ENCODE results near the gene CCT3.

CCT3 gene

GRCh38 chr1:156305215-156305614 lies 32.9 kb downstream of the CCT3 start:
- no peak for FAIRE-seq
- TF ChIP-seq TAF1 (IDR thresholded peaks at IDR 0.05; ENCODE audit: low read depth, low read length) (no peak), POU2F2 (IDR thresholded peaks at IDR 0.05; ENCODE audit: low read depth, low read length) (no peak), POLR2AphosphoS5 (IDR thresholded peaks at IDR 0.05; ENCODE audit: low read depth, low read length) (no peak), POLR2A (IDR thresholded peaks at IDR 0.05; ENCODE audit: low read depth, low read length) (no peak), SPI1 (IDR thresholded peaks at IDR 0.05; ENCODE audit: low read depth, low read length) (no peak), PAX5 (IDR thresholded peaks at IDR 0.05; ENCODE audit: insufficient read depth, low read length, severe bottlenecking) (no peak)
- no peak for DNase-seq (ENCODE audit: insufficient read length, low spot score)

GRCh38 chr1:156303241-156303640 lies 34.9 kb downstream of the CCT3 start:
- TF ChIP-seq SPI1 (IDR thresholded peaks at IDR 0.05; ENCODE audit: low read depth, low read length) (no peak), POLR2A (IDR thresholded peaks at IDR 0.05; ENCODE audit: low read depth, low read length) (no peak), POU2F2 (IDR thresholded peaks at IDR 0.05; ENCODE audit: low read depth, low read length) (no peak), POLR2AphosphoS5 (IDR thresholded peaks at IDR 0.05; ENCODE audit: low read depth, low read length) (no peak), PAX5 (IDR thresholded peaks at IDR 0.05; ENCODE audit: insufficient read depth, low read length, severe bottlenecking) (no peak), TAF1 (IDR thresholded peaks at IDR 0.05; ENCODE audit: low read depth, low read length) (no peak)
- FAIRE-seq (no peak), DNase-seq (ENCODE audit: insufficient read length, low spot score) (no peak)

- TF ChIP-seq PAX5 (IDR thresholded peaks at IDR 0.05; ENCODE audit: insufficient read depth, low read length, severe bottlenecking) (no peak), SPI1 (IDR thresholded peaks at IDR 0.05; ENCODE audit: low read depth, low read length) (no peak), POLR2AphosphoS5 (IDR thresholded peaks at IDR 0.05; ENCODE audit: low read depth, low read length) (no peak), POU2F2 (IDR thresholded peaks at IDR 0.05; ENCODE audit: low read depth, low read length) (no peak), POLR2A (IDR thresholded peaks at IDR 0.05; ENCODE audit: low read depth, low read length) (no peak), TAF1 (IDR thresholded peaks at IDR 0.05; ENCODE audit: low read depth, low read length) (no peak)
- FAIRE-seq: no peak
- no peak for DNase-seq (ENCODE audit: insufficient read length, low spot score)
Observed at GRCh38 chr1:156298852-156299357, 39.2 kb downstream of the CCT3 start, which contains the start of gene VHLL. VHLL (minus strand) TSS chr1:156299307; CDS start chr1:156299189, 118 bp downstream.

DNA sequence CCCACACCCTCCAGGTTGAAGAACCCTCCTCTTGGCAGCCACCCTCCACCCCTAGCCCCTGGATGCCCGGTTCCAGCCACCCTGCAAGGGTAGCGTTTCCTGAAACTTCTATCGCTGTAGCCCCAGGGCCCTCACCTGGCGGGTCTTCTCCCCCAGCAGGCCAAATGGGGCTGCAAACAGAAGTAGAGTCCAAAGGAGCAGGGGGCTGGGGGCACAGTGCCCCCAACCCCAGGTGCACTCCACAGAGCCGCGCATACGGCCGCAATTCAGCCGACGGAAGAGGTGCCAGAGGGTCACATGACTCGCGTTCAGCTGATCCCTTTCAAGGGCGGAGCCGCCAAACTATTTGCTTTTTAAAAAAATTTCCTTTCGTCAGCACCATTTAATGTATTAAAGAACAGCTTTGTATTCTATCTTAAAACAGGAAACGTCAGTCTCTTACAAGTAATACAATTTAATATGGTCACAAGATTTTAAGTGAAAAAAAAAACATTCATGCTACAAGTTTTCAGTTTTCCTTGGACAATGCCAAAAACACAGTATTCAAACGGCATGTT lies 42.6 kb downstream of the CCT3 start, which contains the start of gene GLMP:
TSS of gene GLMP (minus strand) at position 289 of the 557 bp plus-strand sequence. CDS start at position 255, 34 bp downstream.
- DNase-seq (ENCODE audit: insufficient read length, low spot score): peak; percentile 73
- peak; percentile 91 for FAIRE-seq
- TF ChIP-seq POLR2A (IDR thresholded peaks at IDR 0.05; ENCODE audit: low read depth, low read length) (peak; percentile 74), TAF1 (IDR thresholded peaks at IDR 0.05; ENCODE audit: low read depth, low read length) (no peak), POLR2AphosphoS5 (IDR thresholded peaks at IDR 0.05; ENCODE audit: low read depth, low read length) (peak; percentile 47; the same call in 1 of the 2 replicates), SPI1 (IDR thresholded peaks at IDR 0.05; ENCODE audit: low read depth, low read length) (no peak), PAX5 (IDR thresholded peaks at IDR 0.05; ENCODE audit: insufficient read depth, low read length, severe bottlenecking) (no peak), POU2F2 (IDR thresholded peaks at IDR 0.05; ENCODE audit: low read depth, low read length) (no peak)

- FAIRE-seq (no peak), DNase-seq (ENCODE audit: insufficient read length, low spot score) (no peak)
- TF ChIP-seq POLR2A (IDR thresholded peaks at IDR 0.05; ENCODE audit: low read depth, low read length) (no peak), PAX5 (IDR thresholded peaks at IDR 0.05; ENCODE audit: insufficient read depth, low read length, severe bottlenecking) (no peak), SPI1 (IDR thresholded peaks at IDR 0.05; ENCODE audit: low read depth, low read length) (no peak), TAF1 (IDR thresholded peaks at IDR 0.05; ENCODE audit: low read depth, low read length) (no peak), POU2F2 (IDR thresholded peaks at IDR 0.05; ENCODE audit: low read depth, low read length) (no peak), POLR2AphosphoS5 (IDR thresholded peaks at IDR 0.05; ENCODE audit: low read depth, low read length) (no peak)
Observed at GRCh38 chr1:156293895-156294294, 44.2 kb downstream of the CCT3 start.

- DNase-seq (ENCODE audit: insufficient read length, low spot score): no peak
- FAIRE-seq: no peak
- TF ChIP-seq POLR2AphosphoS5 (IDR thresholded peaks at IDR 0.05; ENCODE audit: low read depth, low read length) (no peak), SPI1 (IDR thresholded peaks at IDR 0.05; ENCODE audit: low read depth, low read length) (no peak), POLR2A (IDR thresholded peaks at IDR 0.05; ENCODE audit: low read depth, low read length) (no peak), TAF1 (IDR thresholded peaks at IDR 0.05; ENCODE audit: low read depth, low read length) (no peak), POU2F2 (IDR thresholded peaks at IDR 0.05; ENCODE audit: low read depth, low read length) (no peak), PAX5 (IDR thresholded peaks at IDR 0.05; ENCODE audit: insufficient read depth, low read length, severe bottlenecking) (no peak)
Observed at GRCh38 chr1:156293098-156293434, 45.0 kb downstream of the CCT3 start.

GRCh38 chr1:156291226-156292061 lies 46.6 kb downstream of the CCT3 start:
- TF ChIP-seq POLR2AphosphoS5 (IDR thresholded peaks at IDR 0.05; ENCODE audit: low read depth, low read length) (no peak), TAF1 (IDR thresholded peaks at IDR 0.05; ENCODE audit: low read depth, low read length) (no peak), POU2F2 (IDR thresholded peaks at IDR 0.05; ENCODE audit: low read depth, low read length) (no peak), SPI1 (IDR thresholded peaks at IDR 0.05; ENCODE audit: low read depth, low read length) (no peak), PAX5 (IDR thresholded peaks at IDR 0.05; ENCODE audit: insufficient read depth, low read length, severe bottlenecking) (no peak), POLR2A (IDR thresholded peaks at IDR 0.05; ENCODE audit: low read depth, low read length) (no peak)
- peak; percentile 87 for FAIRE-seq
- peak; percentile 59 for DNase-seq (ENCODE audit: insufficient read length, low spot score)

DNA sequence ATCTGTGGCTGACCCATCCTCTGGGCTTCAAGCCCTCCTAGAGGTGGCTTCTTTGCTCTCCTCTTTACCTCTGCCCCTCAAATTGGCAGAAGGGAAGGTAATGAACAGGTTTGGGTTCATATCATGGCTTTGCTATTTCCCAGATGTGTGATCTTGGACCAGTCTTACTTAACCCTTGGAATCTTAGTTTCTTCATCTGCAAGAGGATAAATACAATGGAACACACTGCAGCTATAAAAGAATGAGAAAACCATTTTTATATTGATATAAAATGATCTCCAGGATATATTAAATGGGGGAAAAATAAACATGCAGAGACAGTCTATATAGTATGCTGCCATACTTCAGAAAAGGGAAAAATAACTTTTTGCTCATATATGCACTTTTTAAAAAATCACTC lies 48.2 kb downstream of the CCT3 start:
- TF ChIP-seq POLR2AphosphoS5 (IDR thresholded peaks at IDR 0.05; ENCODE audit: low read depth, low read length) (no peak), TAF1 (IDR thresholded peaks at IDR 0.05; ENCODE audit: low read depth, low read length) (no peak), PAX5 (IDR thresholded peaks at IDR 0.05; ENCODE audit: insufficient read depth, low read length, severe bottlenecking) (no peak), SPI1 (IDR thresholded peaks at IDR 0.05; ENCODE audit: low read depth, low read length) (no peak), POU2F2 (IDR thresholded peaks at IDR 0.05; ENCODE audit: low read depth, low read length) (no peak), POLR2A (IDR thresholded peaks at IDR 0.05; ENCODE audit: low read depth, low read length) (no peak)
- FAIRE-seq (no peak), DNase-seq (ENCODE audit: insufficient read length, low spot score) (no peak)

DNA sequence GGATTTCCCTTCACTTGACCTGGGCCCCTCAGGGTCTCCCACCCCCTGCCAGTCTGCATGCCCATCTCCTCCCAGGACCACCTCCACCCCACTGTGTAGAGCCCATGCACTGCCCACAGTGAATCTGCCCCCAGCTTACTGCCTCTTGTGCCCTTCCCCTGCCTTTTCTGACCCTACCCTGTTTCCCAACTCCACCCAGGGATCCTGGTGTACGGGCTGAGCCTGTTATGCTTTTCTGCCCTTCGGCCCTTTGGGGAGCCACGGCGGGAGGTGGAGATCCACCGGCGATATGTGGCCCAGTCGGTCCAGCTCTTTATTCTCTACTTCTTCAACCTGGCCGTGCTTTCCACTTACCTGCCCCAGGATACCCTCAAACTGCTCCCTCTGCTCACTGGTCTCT lies 52.0 kb downstream of the CCT3 start:
- no peak for DNase-seq (ENCODE audit: insufficient read length, low spot score)
- TF ChIP-seq PAX5 (IDR thresholded peaks at IDR 0.05; ENCODE audit: insufficient read depth, low read length, severe bottlenecking) (no peak), POU2F2 (IDR thresholded peaks at IDR 0.05; ENCODE audit: low read depth, low read length) (no peak), POLR2A (IDR thresholded peaks at IDR 0.05; ENCODE audit: low read depth, low read length) (no peak), POLR2AphosphoS5 (IDR thresholded peaks at IDR 0.05; ENCODE audit: low read depth, low read length) (no peak), SPI1 (IDR thresholded peaks at IDR 0.05; ENCODE audit: low read depth, low read length) (no peak), TAF1 (IDR thresholded peaks at IDR 0.05; ENCODE audit: low read depth, low read length) (no peak)
- FAIRE-seq: no peak

All from GM12891 (cell line).